MCF 10A (cell line): ENCODE results near the gene TMEM203. TPM values are rescaled to one million over a fixed set of nuclear protein-coding genes. Genes with fewer than 3 reads are reported as not detected.

ENCODE experiments used
- BruUV-seq: library from RNA; stranded (reverse); fragments of 400-500 nt; replicated peaks from 2 replicates; lab custom pipeline; 2021; lab: Mats Ljungman, UMichigan
- CTCF ChIA-PET: fragments of 300-600 bp; sonication (Branson Sonifier 250); formaldehyde crosslinking; extraction: SDS; loops from one replicate; lab custom pipeline; 2021; ENCODE audit warnings: antibody characterized with exemption, inconsistent platforms; lab: Yijun Ruan, JAX
- POLR2A ChIA-PET: fragments of 300-600, 350-650 bp; sonication (Branson Sonifier 250); formaldehyde crosslinking; extraction: SDS; loops from one replicate; lab custom pipeline; 2020; ENCODE audit warnings: antibody characterized with exemption, inconsistent platforms; lab: Yijun Ruan, JAX
- DNase-seq: peaks from one replicate; pipeline ENCODE4 v3.0.0-alpha.2; 2018; ENCODE audit not compliant: unreplicated experiment
- H3K27ac Mint-ChIP-seq: one replicate; pipeline ENCODE4 v1.8.0; 2022; ENCODE audit warnings: mild to moderate bottlenecking, low read depth, mixed read lengths; ENCODE audit not compliant: unreplicated experiment
- H3K27me3 Mint-ChIP-seq: one replicate; pipeline ENCODE4 v1.8.0; 2022; ENCODE audit warnings: mixed read lengths; ENCODE audit not compliant: insufficient read depth, unreplicated experiment
- H3K36me3 Mint-ChIP-seq: one replicate; pipeline ENCODE4 v1.8.0; 2022; ENCODE audit warnings: mild to moderate bottlenecking, moderate library complexity, mixed read lengths; ENCODE audit not compliant: insufficient read depth, unreplicated experiment
- H3K4me1 Mint-ChIP-seq: one replicate; pipeline ENCODE4 v1.8.0; 2022; ENCODE audit warnings: mixed read lengths; ENCODE audit not compliant: insufficient read depth, unreplicated experiment
- H3K4me3 Mint-ChIP-seq: one replicate; pipeline ENCODE4 v1.8.0; 2022; ENCODE audit warnings: mild to moderate bottlenecking, moderate library complexity, mixed read lengths; ENCODE audit not compliant: unreplicated experiment
- H3K9me3 Mint-ChIP-seq: one replicate; pipeline ENCODE4 v1.8.0; 2022; ENCODE audit warnings: mixed read lengths; ENCODE audit not compliant: unreplicated experiment
- CTCF ChIP-seq: fragments of 200-600 bp; IDR thresholded peaks from one replicate; pipeline ENCODE4 v1.8.0; 2022; ENCODE audit warnings: antibody characterized with exemption, mild to moderate bottlenecking; ENCODE audit not compliant: unreplicated experiment
- intact Hi-C: fragments of 100-400 bp; cut with micrococcal nuclease; formaldehyde crosslinking; loops from 2 replicates; pipeline ENCODE4 v1.14.1; 2022
- total RNA-seq: library from RNA; stranded (reverse); gene quantifications from 2 replicates; pipeline ENCODE4 v1.2.3, GENCODE V29; 2022

Gene TMEM203
- total RNA-seq, 1 experiment from 2014 or later, result 31.4 TPM

- H3K4me3 Mint-ChIP-seq, result no peak overlapping the region
- H3K4me1 Mint-ChIP-seq, result no peaks in the 10 kb centered on the region
- BruUV-seq, result no TSS peak
- peaks cover 13% of the 10 kb centered on the region for H3K27me3 Mint-ChIP-seq
- DNase-seq, result no peak
- no peaks in the 10 kb centered on the region for H3K36me3 Mint-ChIP-seq
- CTCF ChIA-PET, result interaction anchor here (0.6 to 0.7 kb wide), 2 partner anchors 23 to 57 kb away, joined by 3 read pairs; partner anchors contain the start of gene RNF224
- no peak for TF ChIP-seq CTCF
- intact Hi-C loops, result loop anchor here (10.0 kb wide), 1 partner anchor 54 kb away; the partner anchor contains the start of genes CYSRT1, RNF208 and RNF224
- H3K27ac Mint-ChIP-seq, result no peak overlapping the region
- H3K9me3 Mint-ChIP-seq, result no peaks in the 10 kb centered on the region
- POLR2A ChIA-PET, result interaction anchor here (0.7 to 2.0 kb wide), 3 partner anchors 18 to 41 kb away, joined by 3 to 9 read pairs (median 7); partner anchors contain the start of genes ANAPC2 and SSNA1
These were observed 34.8 kb downstream of the TMEM203 start for GRCh38 chr9:137170486-137171148.

DNA sequence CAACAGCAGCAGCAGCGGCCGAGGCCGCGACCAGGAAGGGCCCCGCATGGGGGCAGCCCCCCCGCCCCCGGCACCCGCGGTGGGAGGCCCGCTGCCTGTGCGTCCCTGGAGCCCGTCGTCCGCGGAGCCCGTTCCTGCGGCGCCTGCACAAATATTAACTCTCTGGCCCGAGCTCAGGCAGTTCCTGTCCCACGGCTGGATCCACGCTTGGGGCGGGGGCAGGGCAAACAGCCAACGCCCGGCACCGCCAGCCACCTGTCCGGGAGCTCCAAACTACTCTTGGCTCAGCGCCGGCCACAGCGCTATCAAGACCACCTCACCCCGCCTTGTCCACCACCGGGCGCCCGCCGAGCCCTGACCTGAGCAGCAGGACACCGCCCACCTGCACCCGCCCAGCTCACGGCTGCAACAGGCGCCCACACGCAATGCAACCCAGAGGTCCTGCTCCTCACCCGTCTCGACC, 35.5 kb downstream of the TMEM203 start, which contains the start of gene LRRC26:
Gene LRRC26, minus strand, starts transcription at position 156 of the 463 bp plus-strand sequence. Its CDS starts 108 bp downstream, at position 48.
- CTCF ChIA-PET, result no interaction called here
- no peak within 1 kb of the TSS for H3K27ac Mint-ChIP-seq
- H3K4me1 Mint-ChIP-seq, result no peaks in the 10 kb centered on the region
- intact Hi-C loops, result loop anchor here (10.0 kb wide), 1 partner anchor 55 kb away; the partner anchor contains the start of genes CYSRT1, RNF208 and RNF224
- H3K4me3 Mint-ChIP-seq, result peak within 1 kb of the TSS; percentile 53
- DNase-seq, result no peak
- no peaks in the 10 kb centered on the region for H3K9me3 Mint-ChIP-seq
- TF ChIP-seq CTCF, result no peak
- no peaks in the 10 kb centered on the region for H3K36me3 Mint-ChIP-seq
- POLR2A ChIA-PET, result interaction anchor here (0.6 to 2.0 kb wide), 3 partner anchors 19 to 174 kb away, joined by 3 to 9 read pairs (median 7); partner anchors contain the start of gene SSNA1
- no TSS peak for BruUV-seq
- H3K27me3 Mint-ChIP-seq, result peaks cover 13% of the 10 kb centered on the region

DNA sequence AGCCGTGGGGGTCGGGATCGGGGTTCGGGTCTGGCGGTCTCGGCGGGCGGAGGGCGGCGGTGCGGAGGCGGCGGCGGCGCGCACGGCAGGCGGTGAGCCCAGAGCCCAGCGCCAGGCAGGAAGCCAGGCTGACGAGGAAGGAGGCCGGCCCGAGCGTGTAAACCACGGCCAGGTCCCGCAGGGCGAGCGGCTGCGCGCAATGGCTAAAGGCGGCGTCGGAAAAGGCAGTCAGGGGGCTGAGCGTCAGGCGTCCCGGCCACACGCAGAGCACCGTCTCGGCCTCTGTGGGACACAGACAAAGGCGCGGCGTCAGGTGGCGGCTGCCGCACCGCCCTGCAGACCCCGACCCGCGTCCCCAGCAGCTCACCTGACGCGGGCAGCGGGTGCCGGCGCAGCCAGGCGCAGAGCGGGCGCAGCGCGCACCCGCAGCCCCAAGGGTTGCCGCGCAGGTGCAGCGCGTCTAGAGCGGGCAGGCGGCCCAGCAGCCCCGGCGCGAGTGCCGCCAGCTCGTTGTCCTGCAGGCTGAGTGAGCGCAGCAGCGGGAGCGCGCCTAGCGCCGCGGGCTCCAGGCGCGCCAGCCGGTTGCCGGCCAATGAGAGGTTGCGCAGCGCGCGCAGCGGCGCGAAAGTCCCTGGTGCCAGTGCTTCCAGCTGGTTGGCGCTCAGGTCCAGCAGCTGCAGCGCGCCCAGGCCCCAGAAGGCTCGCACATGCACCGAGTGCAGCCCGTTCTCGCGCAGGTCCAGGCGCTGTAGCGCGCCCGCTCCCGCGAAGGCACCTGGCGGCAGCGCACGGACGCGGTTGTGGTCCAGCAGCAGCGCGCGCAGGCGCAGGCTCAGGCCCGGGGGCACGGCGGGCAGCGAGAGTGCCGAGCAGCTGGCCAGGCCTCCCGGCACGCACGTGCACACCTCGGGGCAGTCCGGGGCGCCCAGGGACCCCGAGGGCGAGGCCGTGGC, 36.3 kb downstream of the TMEM203 start:
- CTCF ChIA-PET, result no interaction called here
- no TSS peak for BruUV-seq
- intact Hi-C loops, result no loop called here
- Mint-ChIP-seq H3K9me3 (no peaks in the 10 kb centered on the region), H3K4me1 (no peaks in the 10 kb centered on the region), H3K27me3 (peaks cover 13% of the 10 kb centered on the region), H3K36me3 (no peaks in the 10 kb centered on the region), H3K27ac (no peak overlapping the region), H3K4me3 (peak overlapping the region; percentile 53)
- POLR2A ChIA-PET, result interaction anchor here (0.6 to 2.0 kb wide), 4 partner anchors 20 to 173 kb away, joined by 3 to 9 read pairs (median 5); partner anchors contain the start of gene SSNA1
- no peak for TF ChIP-seq CTCF
- DNase-seq, result peak; percentile 44
